Measurements from ENCODE around the gene KCNC1.

GRCh38 chr11:17719938-17720795 is 14.4 kb upstream of the KCNC1 start:
- TF ChIP-seq CTCF (conservative IDR thresholded peaks at IDR 0.05 in 1 of 2, IDR thresholded peaks at IDR 0.05 in 1 of 2; ENCODE audit: extremely low read depth in 1 of 2, insufficient read depth in 1 of 2, low read depth in 1 of 2, low read length in 2 of 2): peak; percentile 0 to 8
- peak; percentile 91 for TF ChIP-seq EZH2 (IDR thresholded peaks at IDR 0.05; ENCODE audit: borderline replicate concordance, low read length)
